ENCODE measurements around the gene AGPAT2. TPM values are rescaled to one million over a fixed set of nuclear protein-coding genes. Genes with fewer than 3 reads are reported as not detected.

The AGPAT2 gene
- total RNA-seq, 1 experiment from 2014 or later: 77.9 TPM

- Histone ChIP-seq H3K27ac (ENCODE audit: low read length) (no peak overlapping the region), H3K4me1 (ENCODE audit: control insufficient read depth, insufficient read depth, low read length) (peaks cover 13% of the 10 kb centered on the region), H3K36me3 (ENCODE audit: control insufficient read depth, insufficient read depth, low read length) (no peaks in the 10 kb centered on the region), H3K4me3 (ENCODE audit: low read depth in 2 of 2, low read length in 2 of 2) (no peak overlapping the region), H3K27me3 (ENCODE audit: control insufficient read depth, insufficient read depth, low read length) (no peaks in the 10 kb centered on the region), H3K9me3 (ENCODE audit: control insufficient read depth, insufficient read depth, low read depth, low read length) (no peaks in the 10 kb centered on the region)
- ChIA-PET POLR2A (no interaction called here), CTCF (interaction anchor here (2.7 kb wide), 1 partner anchor 145 kb away, joined by 17 read pairs; no protein-coding TSS in a partner anchor)
- BruUV-seq (replicated peaks): no TSS peak
- 0 out of 2 replicates have a peak, but pooled peaks have one; percentile 44 for ATAC-seq
- in situ Hi-C loops (cut with HindIII; ENCODE audit: low pct_unique_long_range_greater_than_20kb, low sequenced_read_pairs): no loop called here
- TF ChIP-seq CTCF (IDR thresholded peaks at IDR 0.05): peak; percentile 69
- no peak for TF ChIP-seq POLR2AphosphoS5 (IDR thresholded peaks at IDR 0.05; ENCODE audit: low read depth, low read length)
- no peak for TF ChIP-seq TCF7L2 (IDR thresholded peaks at IDR 0.05; ENCODE audit: low read depth, low read length)
- TF ChIP-seq SIN3A (IDR thresholded peaks at IDR 0.05; ENCODE audit: borderline replicate concordance, insufficient read depth, low read depth, low read length): no peak
- no peak for TF ChIP-seq REST (IDR thresholded peaks at IDR 0.05; ENCODE audit: insufficient read depth in 1 of 2, low read depth in 2 of 2, low read length in 1 of 2)
- intact Hi-C loops (cut with micrococcal nuclease; ENCODE audit: unreplicated experiment): loop anchor here (2.0 kb wide), 1 partner anchor 141 kb away; no protein-coding TSS in a partner anchor
- no peak for DNase-seq (ENCODE audit: low read depth, low spot score)
Measured at GRCh38 chr9:136629879-136630661, 57.2 kb downstream of the AGPAT2 start.

DNA sequence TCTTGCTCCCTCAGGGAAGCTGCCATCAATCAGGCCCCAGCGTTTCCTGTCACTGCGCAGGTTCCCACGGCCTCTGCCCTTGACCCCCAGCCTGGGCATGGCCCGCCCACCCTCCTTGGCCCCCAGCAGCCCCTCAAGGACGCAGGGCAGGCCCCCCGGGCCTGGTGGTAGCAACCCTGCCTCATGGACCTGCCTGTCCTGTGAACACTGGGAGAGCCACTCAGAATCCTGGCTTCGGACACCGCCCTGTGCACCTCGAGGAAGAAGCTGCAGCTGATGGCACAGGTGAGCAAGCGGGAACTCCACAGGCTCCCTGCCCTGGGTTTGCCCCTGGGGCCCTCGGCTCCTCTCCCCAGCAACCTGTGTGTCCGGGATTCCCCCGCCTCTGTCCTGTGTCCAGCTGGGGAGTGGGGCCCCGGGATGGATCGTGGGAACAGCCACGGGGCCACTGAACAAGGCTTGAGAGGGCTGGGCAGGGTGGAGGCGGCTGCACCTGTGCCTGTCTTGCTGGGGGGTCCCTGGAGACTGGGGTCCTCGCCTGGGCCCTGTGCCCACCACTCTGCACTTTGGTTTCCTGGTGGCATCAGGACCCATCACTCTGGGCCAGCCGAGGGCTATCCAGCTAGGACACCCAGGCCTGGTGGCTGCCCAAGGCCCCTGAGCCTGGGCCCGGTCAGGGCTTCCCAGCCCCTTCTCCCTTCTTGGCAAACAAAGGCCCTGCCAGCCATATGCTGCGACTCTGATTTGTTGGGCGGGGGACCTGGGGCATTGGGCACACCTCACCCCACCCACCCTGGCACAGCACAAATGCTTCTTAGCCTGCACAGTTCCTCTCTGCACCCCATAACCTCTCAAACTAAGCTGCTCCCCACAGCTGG is 58.0 kb downstream of the AGPAT2 start:
- BruUV-seq (replicated peaks): no TSS peak
- CTCF ChIA-PET: interaction anchor here (0.7 to 2.7 kb wide), 2 partner anchors 144 to 187 kb away, joined by 3 to 17 read pairs; no protein-coding TSS in a partner anchor
- ATAC-seq: no peak

More for the DNA sequence above, 58.0 kb downstream of the AGPAT2 start:
- Histone ChIP-seq H3K36me3 (ENCODE audit: control insufficient read depth, insufficient read depth, low read length) (no peaks in the 10 kb centered on the region), H3K4me3 (ENCODE audit: low read depth in 2 of 2, low read length in 2 of 2) (no peak overlapping the region), H3K9me3 (ENCODE audit: control insufficient read depth, insufficient read depth, low read depth, low read length) (no peaks in the 10 kb centered on the region), H3K27me3 (ENCODE audit: control insufficient read depth, insufficient read depth, low read length) (no peaks in the 10 kb centered on the region), H3K27ac (ENCODE audit: low read length) (no peak overlapping the region), H3K4me1 (ENCODE audit: control insufficient read depth, insufficient read depth, low read length) (peaks cover 16% of the 10 kb centered on the region)
- DNase-seq (ENCODE audit: low read depth, low spot score): no peak
- intact Hi-C loops (cut with micrococcal nuclease; ENCODE audit: unreplicated experiment): no loop called here
- POLR2A ChIA-PET: interaction anchor here (0.7 kb wide), 1 partner anchor 157 kb away, joined by 9 read pairs; no protein-coding TSS in a partner anchor
- TF ChIP-seq REST (IDR thresholded peaks at IDR 0.05; ENCODE audit: insufficient read depth in 1 of 2, low read depth in 2 of 2, low read length in 1 of 2): no peak
- TF ChIP-seq CTCF (IDR thresholded peaks at IDR 0.05): no peak
- TF ChIP-seq TCF7L2 (IDR thresholded peaks at IDR 0.05; ENCODE audit: low read depth, low read length): no peak
- no peak for TF ChIP-seq POLR2AphosphoS5 (IDR thresholded peaks at IDR 0.05; ENCODE audit: low read depth, low read length)
- no peak for TF ChIP-seq SIN3A (IDR thresholded peaks at IDR 0.05; ENCODE audit: borderline replicate concordance, insufficient read depth, low read depth, low read length)
- in situ Hi-C loops (cut with HindIII; ENCODE audit: low pct_unique_long_range_greater_than_20kb, low sequenced_read_pairs): no loop called here
